NCI-H748 treated with DMSO at 0.1 percent for 48 hours (cell line): Measurements from ENCODE around the gene UBE2O.

Experiments
- DNase-seq: peaks from one replicate; lab custom pipeline; 2025; lab: John Stamatoyannopoulos, UW

UBE2O gene

DNA sequence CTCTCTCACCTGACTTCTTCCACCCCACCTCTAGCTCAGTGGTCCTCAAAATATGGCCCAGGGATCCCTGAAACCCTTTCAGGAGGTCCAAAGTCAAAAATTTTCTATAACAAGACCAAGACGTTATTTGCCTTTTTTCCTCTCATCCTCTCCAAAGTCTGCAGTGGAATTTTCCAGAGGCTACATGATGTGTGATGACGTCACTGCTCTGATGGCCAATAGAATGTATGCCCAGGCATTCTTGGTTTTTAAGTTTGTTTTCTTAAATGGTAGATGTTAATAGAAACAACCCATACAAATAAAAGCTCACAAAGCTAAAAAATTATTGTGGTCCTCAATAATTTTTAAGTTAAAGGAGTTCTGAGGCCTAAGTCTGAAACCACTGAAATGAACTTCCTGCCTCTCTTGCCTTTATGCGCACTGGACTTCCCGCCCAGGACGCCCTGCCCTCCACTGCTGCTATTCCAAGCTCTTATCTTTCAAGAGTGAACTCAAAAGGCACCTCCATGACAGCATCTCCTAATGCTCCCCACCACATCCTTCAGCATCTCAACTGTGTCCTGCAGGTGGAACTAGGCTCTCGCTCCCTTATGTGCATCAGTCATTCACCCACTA, 13.5 kb downstream of the UBE2O start:
- DNase-seq: no peak

DNA sequence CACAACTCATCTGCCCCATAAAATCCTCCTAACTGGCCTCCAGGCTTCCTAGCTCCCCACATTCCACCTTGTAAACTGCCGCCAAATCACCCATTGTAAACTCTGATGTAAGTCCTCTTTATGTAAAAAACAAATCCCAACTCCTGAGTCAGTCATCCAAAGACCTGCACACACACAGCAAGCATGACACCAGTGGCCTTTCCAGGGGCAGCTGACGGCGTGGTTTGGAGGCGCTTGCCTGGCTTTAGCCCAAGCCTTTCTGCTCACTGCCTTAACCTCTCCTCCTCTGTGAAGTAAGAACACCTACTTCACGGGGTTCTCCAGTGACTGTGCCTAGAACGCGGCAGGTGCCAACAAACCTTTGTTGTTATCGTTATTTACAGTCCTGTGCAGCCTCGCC, 14.0 kb downstream of the UBE2O start:
- DNase-seq: no peak

GRCh38 chr17:76437467-76438402, 15.2 kb downstream of the UBE2O start:
- DNase-seq: no peak

- DNase-seq: no peak
These were observed 17.2 kb downstream of the UBE2O start for GRCh38 chr17:76435751-76436150.

DNA sequence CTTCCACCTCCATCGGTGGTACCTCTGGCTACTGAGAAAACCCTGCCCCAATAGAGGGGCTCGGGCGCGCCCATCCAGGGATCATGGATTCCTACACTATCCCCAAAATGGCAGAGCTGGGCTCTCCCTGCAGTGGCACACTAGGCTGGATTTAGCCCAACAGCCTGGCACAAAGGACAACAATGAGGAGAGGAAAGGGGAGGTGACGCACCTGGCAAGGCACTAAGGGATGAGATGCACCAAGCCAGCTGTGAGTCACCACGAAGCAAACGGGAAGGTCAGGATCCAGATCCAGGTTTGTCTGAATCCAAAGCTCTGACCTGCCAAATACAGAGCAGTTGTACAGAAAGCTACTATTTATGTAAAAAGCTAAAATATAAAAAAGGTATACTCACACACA, 18.1 kb downstream of the UBE2O start:
- DNase-seq: no peak

DNA sequence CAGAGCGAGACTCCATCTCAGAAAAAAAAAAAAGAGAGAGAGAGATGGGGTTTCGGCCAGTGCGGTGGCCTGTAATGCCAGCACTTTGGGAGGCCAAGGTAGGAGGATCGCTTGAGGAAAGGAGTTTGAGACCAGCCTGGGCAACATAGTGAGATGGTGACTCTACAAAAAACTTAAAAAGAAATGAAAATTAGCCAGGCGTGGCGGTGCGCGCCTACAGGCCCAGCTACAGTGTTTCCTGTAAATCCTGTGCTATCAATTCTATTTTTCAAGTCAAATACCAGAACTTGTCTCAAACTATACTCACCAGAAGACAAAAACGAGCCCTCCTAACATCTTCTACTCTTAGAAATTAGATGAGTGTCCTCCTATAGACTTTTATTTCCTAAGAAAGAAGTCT, 19.3 kb downstream of the UBE2O start:
- no peak for DNase-seq

GRCh38 chr17:76432712-76433336, 20.1 kb downstream of the UBE2O start:
- no peak for DNase-seq

DNA sequence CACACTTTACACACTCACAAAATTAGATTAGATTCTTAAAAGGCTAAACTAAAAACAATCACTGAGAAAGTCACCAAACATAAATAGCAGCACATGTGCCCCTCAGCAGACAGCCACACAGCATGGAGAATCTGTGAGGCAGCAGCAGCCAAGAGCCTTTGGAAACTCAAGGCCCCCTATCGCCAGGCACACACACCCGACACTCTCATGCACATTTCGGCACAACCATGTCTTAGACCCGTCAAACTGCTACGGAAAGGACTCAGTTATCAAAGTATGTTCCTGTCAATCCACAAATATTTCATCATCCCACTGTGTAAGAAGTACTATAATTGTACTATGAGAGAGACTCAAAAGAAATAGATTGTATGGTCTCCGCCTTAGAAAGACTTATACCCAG, 20.9 kb downstream of the UBE2O start:
- no peak for DNase-seq

- DNase-seq: no peak
These were observed 21.4 kb downstream of the UBE2O start for GRCh38 chr17:76431509-76431908.

DNA sequence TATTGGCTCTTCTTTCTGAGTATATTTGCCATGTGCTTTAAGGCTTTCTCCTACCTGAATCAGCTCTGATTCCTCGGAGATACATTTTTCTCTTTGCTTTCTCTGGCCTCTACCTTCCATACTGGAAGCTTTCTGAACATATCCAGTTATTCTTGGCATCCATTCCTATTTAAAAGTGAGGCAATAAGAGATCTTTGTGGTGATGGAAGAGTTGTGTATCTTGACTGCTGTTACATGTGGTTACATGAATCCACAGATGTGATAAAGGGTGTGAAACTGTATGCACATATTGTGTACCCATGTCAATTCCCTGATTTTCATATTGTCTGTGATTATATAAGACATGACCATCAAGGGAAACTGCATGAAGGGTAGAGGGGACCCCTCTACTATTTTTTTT, 24.4 kb downstream of the UBE2O start:
- no peak for DNase-seq

DNA sequence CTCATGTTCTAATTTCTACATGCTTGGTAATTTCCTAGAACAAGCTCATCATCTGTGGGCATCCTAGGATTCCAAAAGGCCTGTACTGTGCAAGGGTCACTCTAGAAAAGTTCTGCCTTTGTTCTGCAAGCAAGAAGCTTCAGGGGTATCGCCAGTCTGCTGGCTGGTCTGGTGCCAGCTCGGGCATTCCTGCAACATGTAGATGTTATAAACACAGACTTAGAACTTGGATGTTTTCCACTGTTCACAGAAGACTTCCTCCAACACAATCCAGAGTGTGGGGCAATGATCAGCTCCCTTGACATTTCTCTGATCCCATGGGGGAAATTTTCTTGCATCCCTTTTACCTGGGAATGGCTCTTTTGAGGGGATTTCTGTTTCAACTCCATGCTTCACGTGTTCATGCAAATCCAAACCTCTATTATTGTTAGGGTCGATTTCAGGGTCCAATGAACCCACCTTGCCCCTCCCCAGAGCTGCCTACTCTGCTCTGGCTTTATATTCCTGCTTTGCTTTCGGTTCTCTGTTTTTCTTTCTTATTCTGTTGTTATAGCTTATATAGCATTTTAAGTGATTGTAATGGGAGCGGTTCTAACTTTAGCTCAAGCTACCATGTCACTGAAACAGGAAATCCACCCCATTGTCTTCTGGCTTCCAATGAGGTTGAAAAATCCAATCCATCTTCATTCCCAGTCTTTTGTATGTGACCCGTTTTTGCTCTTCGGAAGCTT, 25.3 kb downstream of the UBE2O start:
- DNase-seq: no peak

GRCh38 chr17:76426853-76427252, 26.1 kb downstream of the UBE2O start:
- DNase-seq: no peak

- DNase-seq: no peak
These were observed 30.1 kb downstream of the UBE2O start for GRCh38 chr17:76422860-76423259.

DNA sequence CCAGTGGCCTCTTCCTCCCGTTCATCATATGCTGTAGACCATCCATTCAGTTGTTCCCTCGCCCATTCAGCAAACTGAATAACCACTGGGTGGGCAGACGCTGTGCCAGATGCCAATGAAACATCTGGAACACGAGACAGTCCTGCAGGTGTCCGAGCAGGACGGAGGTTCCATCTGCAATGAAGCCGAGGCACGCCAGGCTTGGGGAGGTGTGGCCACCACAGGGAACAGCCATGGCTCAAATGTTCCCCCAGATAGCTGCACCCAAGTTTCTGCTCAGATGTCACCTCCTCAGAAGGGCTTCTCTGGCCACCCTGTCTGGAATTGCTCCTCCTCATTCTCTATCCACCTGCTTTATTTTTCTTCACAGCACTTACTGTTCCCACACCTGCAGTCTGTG, 30.5 kb downstream of the UBE2O start:
- no peak for DNase-seq

DNA sequence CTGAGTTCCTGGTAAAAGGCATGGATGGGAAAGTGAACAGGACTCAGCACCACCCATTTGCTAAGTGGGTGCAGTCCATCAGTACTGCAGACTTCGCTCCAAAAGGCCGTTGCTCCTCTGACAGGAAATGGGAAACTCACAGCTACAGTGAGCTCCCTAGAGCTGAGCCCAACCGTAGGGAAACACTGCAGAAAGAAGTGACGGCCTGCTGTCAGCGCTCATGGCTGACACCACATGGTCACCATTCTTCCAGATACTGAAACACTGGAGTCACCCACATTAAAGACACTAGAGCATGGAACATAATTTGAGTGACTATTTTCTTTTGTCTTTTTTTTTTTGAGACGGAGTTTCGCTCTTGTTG, 31.9 kb downstream of the UBE2O start:
- no peak for DNase-seq

DNA sequence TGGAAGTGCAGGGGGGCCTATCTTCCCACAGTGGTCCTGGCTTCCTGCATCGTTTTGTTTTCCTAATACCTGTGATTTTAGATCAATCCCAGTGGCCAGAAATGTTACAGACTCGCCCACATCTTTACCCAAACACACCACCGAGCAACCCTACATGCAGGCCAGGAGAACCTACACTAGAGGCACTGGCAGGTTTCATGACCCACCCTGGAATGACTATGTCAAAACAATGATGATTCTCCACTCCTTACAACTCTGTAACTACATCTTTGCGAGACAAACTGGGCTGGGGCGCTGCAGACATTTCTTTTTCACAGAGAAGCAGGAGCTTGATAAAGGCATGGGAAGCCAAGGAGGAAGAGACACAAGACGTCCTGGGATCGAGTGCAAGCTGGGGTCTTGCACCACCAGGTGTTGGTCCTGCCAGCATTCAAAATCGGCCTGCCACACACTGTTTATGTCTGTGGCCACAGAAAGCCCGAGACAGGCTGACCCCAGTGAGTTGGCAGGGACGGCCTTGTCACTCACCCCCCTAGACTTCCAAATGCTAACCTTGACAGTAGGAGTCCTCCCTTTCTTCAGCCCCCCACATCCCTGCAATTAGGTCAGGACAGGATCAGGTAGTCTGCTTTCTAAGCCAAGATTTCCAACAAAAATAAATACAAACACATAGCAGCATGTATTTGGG, 32.5 kb downstream of the UBE2O start:
- DNase-seq: no peak

- no peak for DNase-seq
These were observed 33.2 kb downstream of the UBE2O start for GRCh38 chr17:76419576-76420260.

DNA sequence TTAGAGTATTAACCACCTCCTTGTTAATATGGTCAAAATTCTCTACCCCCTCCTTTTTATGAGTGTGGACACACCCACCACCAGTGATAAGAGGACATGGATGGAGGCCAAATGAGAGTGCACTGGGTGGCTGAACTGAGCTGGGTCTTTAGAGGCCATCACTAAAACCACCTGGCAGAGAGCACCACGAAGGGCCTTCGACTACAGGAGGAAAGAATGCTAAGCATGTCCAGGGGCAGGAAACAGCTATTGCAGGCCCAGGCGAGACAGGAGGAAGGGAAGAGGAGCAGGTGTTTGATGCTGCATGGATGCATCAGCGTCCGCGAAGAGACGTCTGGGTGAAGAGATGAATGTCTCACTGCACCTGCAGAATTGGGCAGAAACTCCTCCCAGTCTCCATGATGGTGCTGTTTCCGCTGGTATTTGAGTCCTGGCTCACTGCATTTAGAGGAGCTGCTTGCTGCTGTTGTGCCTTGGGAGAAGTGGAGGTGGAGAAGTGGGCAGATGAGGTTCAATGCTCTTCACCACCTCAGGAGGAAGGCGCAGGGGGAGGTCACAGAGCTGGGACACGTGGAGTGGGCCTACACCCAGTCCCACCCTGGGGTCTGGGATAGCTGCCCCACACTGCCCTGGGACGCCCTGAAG, 35.3 kb downstream of the UBE2O start:
- DNase-seq: no peak

DNA sequence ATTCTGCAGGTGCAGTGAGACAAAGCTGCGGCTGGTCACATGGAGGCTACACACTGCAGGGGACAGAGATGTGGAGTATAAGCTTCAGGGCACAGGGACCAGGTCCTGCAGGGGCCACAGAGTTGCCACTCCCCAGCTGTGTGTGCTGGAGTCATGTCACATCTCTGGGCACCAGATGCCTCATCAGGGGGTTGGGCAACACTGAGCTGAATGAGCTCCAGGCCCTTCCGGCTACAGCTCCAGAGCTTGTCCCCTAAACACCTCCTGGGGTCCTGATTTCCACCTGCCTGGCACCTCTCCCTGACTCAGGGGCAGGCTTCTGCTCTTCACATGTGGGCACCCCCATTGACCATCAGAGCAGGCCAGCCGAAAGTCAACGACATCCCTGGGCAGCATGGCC, 36.1 kb downstream of the UBE2O start:
- no peak for DNase-seq

DNA sequence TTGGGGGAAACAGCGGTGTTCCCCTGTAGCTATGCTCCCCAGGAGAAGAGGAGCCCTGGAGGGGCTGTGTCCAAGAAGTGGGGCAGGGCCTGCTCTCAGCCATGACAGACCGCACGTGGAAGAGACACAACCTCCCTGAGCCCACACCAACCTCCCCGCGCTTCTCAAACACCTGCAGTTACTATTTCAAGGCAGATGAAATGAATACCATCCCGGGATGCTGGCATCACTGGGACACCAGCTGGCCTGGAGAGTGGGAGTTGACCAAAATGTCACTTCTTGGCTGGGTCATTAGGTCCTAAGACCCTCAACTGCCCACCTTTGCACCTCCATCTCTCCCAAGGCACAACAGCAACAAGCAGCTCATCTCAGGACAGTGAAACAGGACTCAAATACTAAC, 36.5 kb downstream of the UBE2O start:
- DNase-seq: no peak

GRCh38 chr17:76415786-76416185, 37.2 kb downstream of the UBE2O start:
- DNase-seq: no peak
